UCSD-AML1 (cell line): ENCODE measurements around the gene C17orf114.
"Not testable (repeated sequence)": the region's sequence is repeated elsewhere in the genome, so short reads cannot be mapped to it uniquely, and the experiment has no call there.

Source experiments
- DNase-seq: peaks from one replicate; lab custom pipeline; 2025; ENCODE audit not compliant: unreplicated experiment; lab: John Stamatoyannopoulos, UW

Gene C17orf114

DNA sequence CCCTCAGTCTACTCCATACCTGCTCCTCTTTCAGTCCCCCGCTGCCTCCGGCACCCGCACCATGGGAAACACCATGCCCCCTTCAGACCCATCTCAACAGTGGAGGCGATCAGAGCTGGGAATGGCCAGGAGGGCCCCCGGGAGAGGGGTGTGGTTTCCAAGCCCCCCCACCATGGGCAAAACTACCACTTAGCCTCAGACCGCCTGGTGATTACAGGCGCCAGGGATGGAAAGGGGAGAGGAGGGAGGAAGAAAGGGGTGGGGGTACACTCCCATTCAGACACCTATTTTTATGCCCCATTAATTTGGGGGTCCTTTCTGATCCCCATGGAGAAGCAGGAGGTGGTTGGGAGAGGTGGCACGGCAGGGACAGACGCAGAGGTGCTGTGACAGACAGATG, at the start of gene C17orf114:
C17orf114 (minus strand) TSS at position 101 of the 400 bp plus-strand sequence.
- no peak for DNase-seq

DNA sequence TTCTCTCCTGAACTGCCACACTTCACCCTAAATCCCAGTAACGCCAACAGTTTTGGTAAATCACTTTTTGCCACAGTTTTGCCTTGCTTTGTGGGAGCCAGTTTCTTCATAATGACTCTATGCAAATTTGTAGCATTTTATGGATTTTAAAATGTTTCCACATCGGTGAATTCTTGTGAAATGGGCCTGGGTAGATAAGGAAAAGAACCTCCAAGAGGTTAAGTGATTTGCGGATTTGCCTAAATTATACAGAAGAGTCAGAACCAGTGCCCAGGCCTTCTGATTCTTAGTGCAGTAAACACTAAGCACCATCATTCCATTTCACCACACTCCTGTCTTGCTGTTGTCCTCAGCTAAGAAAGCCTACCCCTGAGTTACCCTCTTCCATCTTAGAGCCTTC, 49.0 kb upstream of the C17orf114 start:
- no peak for DNase-seq

- DNase-seq: no peak
These were observed 48.1 kb upstream of the C17orf114 start for GRCh38 chr17:4850246-4850645.

DNA sequence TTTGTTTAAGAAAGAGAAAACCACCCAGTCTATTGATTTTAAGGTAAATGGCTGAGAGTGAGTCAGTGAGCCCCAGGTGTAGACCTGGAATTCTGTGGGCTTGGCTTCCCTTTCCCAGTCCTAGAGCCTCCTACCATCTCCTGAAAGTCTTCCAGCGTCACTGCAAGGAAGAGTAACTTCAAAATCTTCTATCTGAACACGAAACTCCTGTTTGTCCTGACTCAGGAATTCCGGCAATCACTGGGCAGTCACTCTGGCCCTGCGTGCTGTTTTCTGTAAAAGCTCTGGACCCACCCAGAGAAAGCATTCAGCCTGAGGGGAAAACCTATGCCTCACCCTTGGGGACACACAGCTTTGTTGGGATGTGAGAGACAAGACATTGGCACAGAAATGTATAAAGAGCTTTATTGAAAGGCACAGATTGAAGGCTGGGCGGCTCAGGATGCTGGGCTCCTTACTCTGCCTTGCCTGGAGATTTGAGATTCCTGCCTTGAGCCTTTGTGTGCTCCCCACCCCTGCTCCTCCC, 46.9 kb upstream of the C17orf114 start:
- no peak for DNase-seq

GRCh38 chr17:4846635-4847390, 44.7 kb upstream of the C17orf114 start:
- no peak for DNase-seq

DNA sequence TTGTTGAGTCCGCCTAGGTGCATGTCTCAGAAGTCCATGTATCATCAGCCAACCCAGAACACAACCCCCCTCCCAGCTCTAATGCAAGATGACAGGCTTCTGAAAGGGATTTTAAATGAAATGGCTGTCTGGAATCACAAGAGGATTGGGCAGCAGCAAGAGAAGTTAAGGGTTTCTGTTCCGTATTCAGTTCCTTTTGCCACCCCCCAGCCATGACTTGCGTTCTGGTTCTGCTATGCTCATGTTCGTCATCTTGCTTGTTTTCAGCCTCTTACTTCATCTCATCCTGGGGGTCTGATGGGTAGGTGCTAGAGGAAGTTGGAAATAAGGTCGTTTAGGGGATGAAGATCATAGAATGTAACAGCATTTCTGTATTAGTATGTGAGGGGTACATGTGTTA, 43.0 kb upstream of the C17orf114 start:
- DNase-seq: no peak

DNA sequence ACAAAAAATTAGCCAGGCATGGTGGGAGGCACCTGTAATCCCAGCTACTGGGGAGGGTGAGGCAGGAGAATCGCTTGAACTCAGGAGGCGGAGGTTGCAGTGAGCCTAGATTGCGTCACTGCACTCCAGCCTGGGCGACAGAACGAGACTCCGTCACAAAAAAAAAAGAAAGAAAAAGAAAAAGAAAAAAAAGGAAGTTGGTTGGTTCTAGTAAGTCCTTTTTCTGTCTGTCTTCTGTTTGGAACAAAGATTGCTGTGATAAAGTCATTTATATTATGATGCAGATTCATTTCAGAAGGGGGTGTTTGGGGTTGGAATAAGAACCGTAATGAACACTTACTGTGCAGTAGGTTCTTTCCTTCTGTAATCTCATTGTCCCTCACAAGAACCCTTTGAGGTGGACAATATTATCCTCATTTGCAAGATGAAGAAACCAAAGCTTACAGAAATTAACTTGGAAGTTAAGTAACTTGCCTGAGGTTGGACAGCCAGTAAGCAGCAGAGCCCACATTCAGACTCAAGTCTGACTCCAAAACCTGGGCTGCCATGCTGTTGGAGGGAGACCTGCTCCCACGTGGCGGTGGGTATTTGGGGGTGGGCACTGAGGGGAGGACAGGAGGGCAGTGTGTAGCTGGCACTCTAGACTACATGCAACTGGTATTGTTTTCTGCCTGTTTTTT, 41.3 kb upstream of the C17orf114 start:
- DNase-seq: no peak

GRCh38 chr17:4842376-4842775, 40.2 kb upstream of the C17orf114 start:
- DNase-seq: no peak

GRCh38 chr17:4840893-4841242, 38.7 kb upstream of the C17orf114 start:
- no peak for DNase-seq

- DNase-seq: no peak
These were observed 38.1 kb upstream of the C17orf114 start for GRCh38 chr17:4839965-4840892.

GRCh38 chr17:4839221-4839620, 37.1 kb upstream of the C17orf114 start:
- no peak for DNase-seq

GRCh38 chr17:4838309-4838785, 36.2 kb upstream of the C17orf114 start:
- DNase-seq: no peak

DNA sequence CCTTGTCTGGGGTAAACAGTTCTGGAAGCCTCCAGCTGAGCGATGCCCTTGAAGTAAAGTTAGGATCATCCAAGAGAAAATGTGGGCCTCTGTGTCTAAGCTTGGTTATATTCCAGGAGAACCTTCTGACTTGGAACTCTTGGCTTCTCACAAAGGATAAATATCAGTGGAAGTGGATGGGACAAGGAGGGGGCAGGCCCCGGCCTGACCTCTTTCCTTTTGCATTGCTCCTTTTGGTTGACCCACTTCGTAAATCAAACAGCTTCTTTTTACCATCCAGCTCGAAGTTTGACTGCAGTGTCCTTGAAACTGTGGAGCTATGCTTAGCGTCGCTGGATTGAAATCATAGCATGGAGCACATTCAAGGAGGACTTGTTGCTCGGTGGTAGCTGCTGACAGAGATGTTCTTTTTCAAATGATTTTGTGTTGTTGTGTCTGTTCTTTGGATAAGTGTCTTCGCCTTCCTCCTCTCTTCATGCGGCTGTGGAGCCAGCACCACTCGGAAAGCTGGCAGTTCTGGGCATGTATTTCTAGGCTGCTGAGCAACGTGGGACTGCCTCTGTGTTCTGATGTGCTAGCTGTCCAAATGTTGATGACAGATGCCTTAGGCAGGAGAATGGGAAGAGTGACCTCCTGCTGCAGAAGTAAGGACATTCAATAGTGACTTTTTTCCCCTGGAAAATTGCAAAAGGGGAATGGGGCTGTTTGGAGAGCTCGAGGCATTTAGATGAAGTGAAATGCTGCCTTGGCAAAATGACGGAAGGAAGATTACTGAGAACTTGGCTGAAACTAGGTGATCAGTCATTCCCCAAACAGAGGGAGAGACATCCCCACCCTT, 35.6 kb upstream of the C17orf114 start:
- DNase-seq: no peak

DNA sequence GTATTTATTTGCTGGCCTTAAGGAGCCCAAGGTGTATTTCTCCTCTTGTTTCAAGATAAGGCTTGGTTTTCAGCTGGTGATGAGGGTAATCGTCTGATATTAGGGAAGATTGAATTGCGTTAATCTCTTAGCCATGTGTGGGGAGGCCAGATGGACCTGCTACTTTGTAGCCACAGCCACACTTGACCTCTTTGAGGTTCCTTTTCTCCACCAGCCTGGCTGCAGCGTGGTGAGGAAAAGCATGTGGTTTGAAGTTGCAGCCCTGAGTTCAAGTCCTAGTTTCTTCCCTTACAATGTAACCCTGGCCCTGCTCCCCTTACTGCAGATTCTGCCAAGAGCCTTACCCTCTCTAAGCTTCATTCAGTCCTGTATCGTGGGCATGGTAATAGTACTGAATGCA, 34.1 kb upstream of the C17orf114 start:
- no peak for DNase-seq

DNA sequence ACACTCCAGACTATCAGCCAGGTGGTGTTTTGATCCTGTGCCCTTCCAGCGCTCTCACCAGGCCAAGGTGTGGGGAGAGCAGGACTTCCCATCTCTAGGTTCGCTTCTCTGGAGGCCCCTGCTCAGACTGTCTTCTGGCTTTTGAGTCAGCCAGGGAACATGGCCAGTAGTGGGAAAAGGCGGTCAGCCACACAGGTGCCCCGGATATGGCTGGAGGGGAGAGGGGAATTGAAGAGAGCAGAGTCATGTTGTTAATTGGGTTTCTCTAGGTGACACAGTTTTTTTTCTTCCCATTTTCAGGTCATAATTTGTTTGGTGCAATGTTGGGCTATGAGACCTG, 32.5 kb upstream of the C17orf114 start:
- DNase-seq: no peak

GRCh38 chr17:4833941-4834680, 32.0 kb upstream of the C17orf114 start:
- peak; percentile 32 for DNase-seq

GRCh38 chr17:4833178-4833940, 31.2 kb upstream of the C17orf114 start, which contains the start of gene MINK1:
Gene MINK1, plus strand, starts transcription at chr17:4833340. Its CDS starts 244 bp downstream, at chr17:4833584.
- peak; percentile 95 for DNase-seq

GRCh38 chr17:4832829-4833177, 30.7 kb upstream of the C17orf114 start:
- not testable (repeated sequence) for DNase-seq

DNA sequence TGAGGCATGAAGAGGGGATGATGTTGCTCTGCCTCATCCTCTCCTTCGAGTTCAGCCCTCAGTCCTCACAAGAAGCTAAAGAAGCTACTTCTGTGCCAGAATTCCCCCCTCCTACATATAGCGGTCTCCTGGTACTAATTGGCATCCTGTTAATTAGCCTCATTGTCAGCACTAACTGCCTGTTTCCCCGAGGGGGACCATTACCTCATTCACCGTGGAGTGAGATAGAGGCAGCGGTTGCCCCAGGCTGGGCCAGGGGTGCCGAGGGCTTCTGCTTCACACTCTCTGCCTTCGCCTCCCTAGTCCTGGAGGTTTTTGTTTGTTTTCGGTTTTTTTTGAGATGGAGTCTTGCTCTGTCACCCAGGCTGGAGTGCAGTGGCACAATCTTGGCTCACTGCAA, 25.3 kb upstream of the C17orf114 start:
- DNase-seq: no peak
